Heart right ventricle (tissue), 16 donors: ENCODE measurements around the gene MSLN. TPM values are rescaled to one million over a fixed set of nuclear protein-coding genes. Genes with fewer than 3 reads are reported as not detected.
A peak's percentile ranks its signal among the peaks of the same experiment; 100 is the strongest.

Experiments used
- ATAC-seq, 8 donors: fragments of 200-7000 bp; cut with Tn5 transposase; one replicate each; pipeline ENCODE4 v1.9.1; 2020; ENCODE audit warnings: mild to moderate bottlenecking in 8 of 8, moderate library complexity in 8 of 8, moderate number of reproducible peaks in 1 of 8
- DNase-seq, 2 donors: peaks; one replicate each; pipeline ENCODE4 v3.0.0-alpha.2; 2020
- H3K27ac ChIP-seq, 10 donors: fragments of 200-600 bp; sonication (generic) in 2 of 10; one replicate each; pipeline versions ENCODE4 v1.5.0 to v1.8.0; 2020 to 2022; ENCODE audit warnings: mild to moderate bottlenecking in 3 of 10
- H3K27me3 ChIP-seq, 7 donors: fragments of 200-600 bp; one replicate each; pipeline ENCODE4 v1.8.0; 2021 to 2022; ENCODE audit warnings: mild to moderate bottlenecking in 2 of 7
- H3K36me3 ChIP-seq, 9 donors: fragments of 200-600 bp; sonication (generic) in 1 of 9; one replicate each; pipeline versions ENCODE4 v1.5.0 to v1.8.0; 2020 to 2022; ENCODE audit warnings: mild to moderate bottlenecking in 2 of 9
- H3K4me1 ChIP-seq, 9 donors: fragments of 200-600 bp; sonication (generic) in 1 of 9; one replicate each; pipeline versions ENCODE4 v1.5.0 to v1.8.0; 2020 to 2022; ENCODE audit warnings: mild to moderate bottlenecking in 4 of 9
- H3K4me3 ChIP-seq, 10 donors: fragments of 200-600 bp; sonication (generic) in 2 of 10; one replicate each; pipeline versions ENCODE4 v1.5.0 to v1.8.0; 2020 to 2022; ENCODE audit warnings: mild to moderate bottlenecking in 7 of 10, moderate library complexity in 2 of 10
- H3K9me3 ChIP-seq, 11 donors: fragments of 200-600 bp in 10 of 11; sonication (generic) in 2 of 11; one replicate each; pipeline versions ENCODE4 v1.5.0 to v1.8.0; 2013 to 2022; ENCODE audit warnings: mild to moderate bottlenecking in 2 of 11, control low read depth in 1 of 11, moderate library complexity in 1 of 11
- WGBS, 2 donors: extraction: QIAGEN DNeasy Blood & Tissue Kit; methylation state at CpG; one replicate each; pipeline ENCODE4 v1.1.7; 2013; ENCODE audit warnings: inconsistent platforms in 1 of 2; 5-methylcytosine and 5-hydroxymethylcytosine counted together
- intact Hi-C, 10 donors: fragments of 100-400 bp; cut with DNase I; formaldehyde crosslinking; loops; one replicate each; pipeline versions ENCODE4 v1.11.1 to v1.14.2; 2022
- polyA plus RNA-seq, 2 donors: library from polyadenylated mRNA; stranded (reverse); fragments of 200-250 nt; gene quantifications; one replicate each; pipeline ENCODE4 v1.2.3, GENCODE V29; 2013
- total RNA-seq, 10 donors: library from RNA; stranded (reverse); fragmentation: NEBNext Ultra II Directional in 3 of 10; extraction: Animal tissue kit (Norgen Biotek cat#: 25700) in 3 of 10; gene quantifications; one replicate each; pipeline versions ENCODE4 v1.2.1 to v1.2.4, GENCODE V29; 2021 to 2023
- TF ChIP-seq, protein P1 (sequence below), 9 donors: fragments of 200-600 bp; sonication (generic) in 2 of 9; IDR thresholded peaks; one replicate each; pipeline versions ENCODE4 v1.5.0 to v1.8.0; 2021 to 2022; ENCODE audit warnings: antibody characterized with exemption in 9 of 9, mild to moderate bottlenecking in 5 of 9, moderate library complexity in 1 of 9
- donor health status: Arrhythmogenic right ventricular cardiomyopathy.
- donor health status: ischemic (EF 13 %, LVEDD 7.1; RV severe dilation, severe dysfunction).
- donor health status: healthy with polysubstance abuse.
- donor health status: DM: no; HTN: yes; CAD: no.
- donor health status: DM: no; HTN: no; CAD: no.
- donor health status: ischemic (EF 25% LVEDD 6.9; RV normal size, moderate dysfunction).
- donor health status: ischemic (EF 25% LVEDD 5.7; RV mildly dilated, moderate dysfunction).
- donor health status: healthy.
- donor health status: DM: yes; HTN: yes; CAD: no.
- donor health status: Ischemic cardiomyopathy.
- donor health status: ischemic (EF 35%, LVEDD 5.7; RV mildly dilated, moderate dysfunction).
- donor health status: nonischemic (EF 11% LVEDD 7.7; RV severe dilation, severe dysfunction).
- donor health status: DM: yes; HTN: yes; CAD: no.
- donor health status: PGD.
- donor health status: ischemic (EF 29% LVEDD 5.4; RV normal size, mild dysfunction).
- donor health status: nonischemic (EF 23%, LVEDD 6.1; RV moderate dilation, normal function).

The MSLN gene
- total and polyA plus RNA-seq, 12 donors = 0.09 to 4.0 (median 0.28) TPM; not detected in 8

- H3K9me3 ChIP-seq = no peaks in the 10 kb centered on the region
- H3K27ac ChIP-seq = peak overlapping the region in 2 of 10 donors; percentile 39 to 58
- peaks cover 0 to 32% (median 23%) of the 10 kb centered on the region in 7 donors for H3K27me3 ChIP-seq
- TF ChIP-seq, protein P1, sequence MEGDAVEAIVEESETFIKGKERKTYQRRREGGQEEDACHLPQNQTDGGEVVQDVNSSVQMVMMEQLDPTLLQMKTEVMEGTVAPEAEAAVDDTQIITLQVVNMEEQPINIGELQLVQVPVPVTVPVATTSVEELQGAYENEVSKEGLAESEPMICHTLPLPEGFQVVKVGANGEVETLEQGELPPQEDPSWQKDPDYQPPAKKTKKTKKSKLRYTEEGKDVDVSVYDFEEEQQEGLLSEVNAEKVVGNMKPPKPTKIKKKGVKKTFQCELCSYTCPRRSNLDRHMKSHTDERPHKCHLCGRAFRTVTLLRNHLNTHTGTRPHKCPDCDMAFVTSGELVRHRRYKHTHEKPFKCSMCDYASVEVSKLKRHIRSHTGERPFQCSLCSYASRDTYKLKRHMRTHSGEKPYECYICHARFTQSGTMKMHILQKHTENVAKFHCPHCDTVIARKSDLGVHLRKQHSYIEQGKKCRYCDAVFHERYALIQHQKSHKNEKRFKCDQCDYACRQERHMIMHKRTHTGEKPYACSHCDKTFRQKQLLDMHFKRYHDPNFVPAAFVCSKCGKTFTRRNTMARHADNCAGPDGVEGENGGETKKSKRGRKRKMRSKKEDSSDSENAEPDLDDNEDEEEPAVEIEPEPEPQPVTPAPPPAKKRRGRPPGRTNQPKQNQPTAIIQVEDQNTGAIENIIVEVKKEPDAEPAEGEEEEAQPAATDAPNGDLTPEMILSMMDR (IDR thresholded peaks at IDR 0.05) = no peak
- ATAC-seq = peak; percentile 15 to 61 (median 30)
- H3K4me3 ChIP-seq = peak overlapping the region; percentile 44 to 70 (median 56)
- DNase-seq = peak in 1 of 2 donors; percentile 66
- 1 to 2% methylated on average over 66 to 80 of the region's 80 CpGs for WGBS, 2 donors
- peaks cover 0 to 35% (median 7%) of the 10 kb centered on the region in 9 donors for H3K36me3 ChIP-seq
- intact Hi-C loops = no loop called here
- H3K4me1 ChIP-seq = peaks cover 12 to 29% (median 24%) of the 10 kb centered on the region in 9 donors
Observed at GRCh38 chr16:728131-728889, 32.2 kb upstream of the MSLN start.

- ATAC-seq (peak in 1 of 8 donors; percentile 3), DNase-seq (no peak)
- Histone ChIP-seq H3K9me3 (no peaks in the 10 kb centered on the region), H3K4me3 (peak overlapping the region in 3 of 10 donors; percentile 56 to 70 (median 61)), H3K36me3 (peaks cover 0 to 43% (median 10%) of the 10 kb centered on the region in 9 donors), H3K27me3 (peaks cover 0 to 32% (median 23%) of the 10 kb centered on the region in 7 donors), H3K4me1 (peaks cover 12 to 29% (median 24%) of the 10 kb centered on the region in 9 donors), H3K27ac (no peak overlapping the region)
- intact Hi-C loops = no loop called here
- WGBS, 2 donors = 64 to 67% methylated on average over 53 to 55 of the region's 55 CpGs
- TF ChIP-seq, protein P1 (IDR thresholded peaks at IDR 0.05) = no peak
Observed at GRCh38 chr16:728890-729744, 31.4 kb upstream of the MSLN start.

DNA sequence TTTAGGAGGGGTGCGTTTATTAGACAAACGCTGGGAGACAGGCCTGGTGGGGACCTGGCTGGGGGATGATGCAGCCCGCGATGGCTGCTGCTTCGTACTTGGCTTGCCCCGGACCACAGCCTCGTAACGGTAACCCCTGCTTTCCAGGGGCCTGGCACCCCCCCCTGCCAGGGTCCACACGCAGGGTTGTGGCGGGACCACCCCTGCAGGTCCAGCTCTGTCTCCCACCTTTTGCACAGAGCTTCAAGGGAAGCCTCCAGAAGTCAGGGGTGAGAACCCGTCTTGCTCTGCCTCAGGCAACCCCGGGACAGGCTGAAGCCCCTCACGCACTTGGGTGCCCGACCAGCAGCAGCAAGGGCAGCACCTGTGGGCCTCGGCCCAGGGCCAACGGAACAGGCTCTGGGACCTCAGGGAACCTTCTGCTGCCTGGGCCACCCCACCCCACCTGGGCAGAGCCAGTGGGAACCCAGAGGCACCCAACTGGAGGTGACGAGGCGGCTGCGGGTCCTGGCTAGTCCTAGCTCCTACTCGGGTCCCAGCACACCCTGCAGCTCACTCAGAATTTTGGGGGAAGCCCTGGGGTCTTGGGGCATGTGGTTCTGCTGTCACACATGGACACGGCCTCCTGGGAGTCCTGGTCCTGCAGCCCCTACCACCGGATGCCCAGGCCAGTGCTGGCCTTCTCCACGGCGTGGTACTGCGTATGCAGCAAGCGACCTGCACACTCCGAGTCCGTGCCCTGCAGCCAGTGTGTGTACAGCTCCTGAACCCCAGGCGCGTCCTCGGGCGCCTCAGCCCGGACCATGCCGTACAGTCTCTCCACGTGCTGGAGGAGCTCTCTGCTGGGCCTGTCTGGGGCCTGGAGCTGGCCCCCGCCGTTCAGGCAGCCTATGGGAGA is 30.5 kb upstream of the MSLN start:
- DNase-seq (no peak), ATAC-seq (no peak)
- Histone ChIP-seq H3K4me1 (peaks cover 12 to 29% (median 24%) of the 10 kb centered on the region in 9 donors), H3K36me3 (peaks cover 0 to 52% (median 10%) of the 10 kb centered on the region in 9 donors), H3K9me3 (no peaks in the 10 kb centered on the region), H3K27me3 (peaks cover 0 to 32% (median 23%) of the 10 kb centered on the region in 7 donors), H3K4me3 (no peak overlapping the region), H3K27ac (no peak overlapping the region)
- WGBS, 2 donors = 89 to 91% methylated on average over 37 of the region's 37 CpGs
- TF ChIP-seq, protein P1 (IDR thresholded peaks at IDR 0.05) = no peak
- intact Hi-C loops = no loop called here
